GM12873 (cell line): ENCODE results near the gene RAB17.

ENCODE experiments used
- CTCF ChIP-seq: IDR thresholded peaks from 2 replicates; pipeline ENCODE4 v1.5.1; 2012; ENCODE audit warnings: low read depth, mild to moderate bottlenecking, moderate library complexity, low read length, control low read depth; ENCODE audit not compliant: insufficient read depth; ENCODE audit errors: missing control alignments

RAB17 gene

GRCh38 chr2:237553948-237554347 is 36.6 kb downstream of the RAB17 start:
- no peak for TF ChIP-seq CTCF

- no peak for TF ChIP-seq CTCF
These were observed 37.6 kb downstream of the RAB17 start for GRCh38 chr2:237552908-237553307.

GRCh38 chr2:237551071-237551574 is 39.4 kb downstream of the RAB17 start:
- no peak for TF ChIP-seq CTCF

GRCh38 chr2:237549643-237550415 is 40.7 kb downstream of the RAB17 start:
- no peak for TF ChIP-seq CTCF

GRCh38 chr2:237549216-237549615 is 41.3 kb downstream of the RAB17 start:
- no peak for TF ChIP-seq CTCF

GRCh38 chr2:237547841-237548416 is 42.6 kb downstream of the RAB17 start:
- no peak for TF ChIP-seq CTCF

GRCh38 chr2:237546876-237547395 is 43.6 kb downstream of the RAB17 start:
- TF ChIP-seq CTCF: no peak
